ENCODE measurements around the gene PPARD. TPM values are rescaled to one million over a fixed set of nuclear protein-coding genes. Genes with fewer than 3 reads are reported as not detected.

The PPARD gene
- polyA plus RNA-seq, 2 of the 4 experiments (the other 2 are of a cell fraction), result 3.8 to 5.9 TPM

DNA sequence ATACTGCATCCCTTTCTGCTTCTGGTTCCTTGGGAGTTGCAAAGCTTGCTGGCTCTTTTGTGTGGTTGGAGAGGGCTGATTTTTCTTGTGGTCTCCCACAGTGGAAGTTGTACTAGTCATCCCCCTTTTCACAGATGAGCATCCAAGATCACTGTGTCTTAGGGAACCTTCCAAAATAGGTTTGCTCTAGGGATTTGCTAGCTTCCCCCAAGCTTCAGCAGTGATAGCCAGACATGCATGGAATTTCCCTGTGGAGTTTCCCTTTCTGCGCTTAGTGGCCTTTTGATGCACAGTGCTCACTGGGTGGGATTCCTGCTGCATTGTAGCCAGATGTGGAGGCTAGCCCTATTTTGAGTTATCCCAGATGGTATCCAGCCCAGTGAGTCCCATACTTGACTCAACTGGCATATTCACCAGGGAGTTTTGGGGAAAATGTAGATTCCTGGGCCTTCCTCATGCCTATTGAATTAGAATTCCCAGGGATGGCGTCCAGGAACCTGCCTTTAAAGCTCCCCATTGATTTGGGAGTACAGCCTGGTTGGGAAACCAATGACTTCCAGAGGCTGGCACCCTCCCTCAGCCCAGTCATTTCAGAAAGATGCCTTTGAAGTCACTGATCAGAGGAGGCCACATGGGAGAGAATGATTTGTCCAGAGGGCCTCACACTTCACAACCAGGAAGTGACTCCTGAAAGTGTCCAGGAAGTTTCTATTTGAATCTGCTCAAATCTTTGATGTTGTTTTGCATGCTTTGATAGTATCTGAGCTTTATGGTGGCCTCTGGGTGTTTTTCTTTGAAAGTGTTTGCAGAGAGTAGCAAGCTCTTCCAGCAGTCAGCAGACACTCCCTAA lies 25.9 kb downstream of the PPARD start:
- peak in 1 of 2 experiments; percentile 55 for DNase-seq (ENCODE audit: low read depth in 1 of 2, low spot score in 1 of 2)
- Histone ChIP-seq H3K9me3 (no peaks in the 10 kb centered on the region), H3K4me1 (peaks cover 34% of the 10 kb centered on the region), H3K27ac (peak overlapping the region; percentile 54 to 64; a peak in 5 of 6 replicates), H3K4me2 (peak overlapping the region; percentile 47), H3K4me3 (no peak overlapping the region)
- 94% methylated on average over 2 of the region's 2 CpGs for WGBS (ENCODE audit: missing lambda C conversion rate)
- TF ChIP-seq RARB (CRISPR knock-in tag; IDR thresholded peaks at IDR 0.05), result no peak
- 0 out of 2 replicates have a peak, but pooled peaks have one; percentile 17 for TF ChIP-seq GATA3 (IDR thresholded peaks at IDR 0.05; ENCODE audit: borderline replicate concordance)
- no peak for FAIRE-seq
- ChIA-PET POLR2A (no interaction called here), CTCF (interaction anchor here (0.6 to 0.9 kb wide), 5 partner anchors 12 to 99 kb away, joined by 3 to 4 read pairs (median 3); partner anchors contain the start of gene PPARD)
- peak; percentile 16 to 51; a peak in 3 of 6 replicates for ATAC-seq

DNA sequence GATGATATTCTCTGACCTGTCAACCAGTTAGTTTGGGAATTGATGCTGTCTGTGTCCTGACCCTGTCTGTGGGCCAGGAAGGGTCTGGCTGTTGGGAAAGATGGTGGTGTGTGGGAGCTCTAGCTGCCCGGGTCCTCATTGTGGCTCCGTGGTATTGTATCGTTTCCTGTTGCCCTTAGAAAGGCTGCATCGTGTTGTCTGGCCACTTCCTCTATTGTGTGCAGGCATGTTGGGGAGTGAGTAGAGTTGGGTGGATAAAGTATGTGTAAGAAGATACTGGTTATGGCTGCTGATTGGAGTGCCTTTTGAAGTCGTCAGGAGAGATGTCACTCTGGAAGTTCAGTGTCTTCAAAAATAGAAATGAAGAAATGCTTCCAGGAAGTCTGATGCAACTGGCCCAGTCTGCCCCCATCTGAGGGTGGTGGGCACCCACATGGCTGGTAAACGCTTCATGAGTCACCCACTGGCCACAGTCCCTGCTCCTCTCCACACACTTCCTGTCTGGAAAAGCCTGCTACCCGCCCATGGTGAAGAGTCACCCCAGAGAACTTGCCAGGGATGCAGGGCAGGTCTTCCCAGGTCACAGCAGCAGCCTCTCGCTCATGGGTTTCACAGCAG lies 27.9 kb downstream of the PPARD start:
- Histone ChIP-seq H3K4me1 (peaks cover 34% of the 10 kb centered on the region), H3K9me3 (no peaks in the 10 kb centered on the region), H3K27ac (peak overlapping the region; percentile 67 to 85), H3K4me2 (peak overlapping the region; percentile 49), H3K4me3 (no peak overlapping the region)
- FAIRE-seq (no peak), ATAC-seq (peak; percentile 85 to 91), DNase-seq (ENCODE audit: low read depth in 1 of 2, low spot score in 1 of 2) (peak; percentile 35 to 73)
- 53% methylated on average over 8 of the region's 8 CpGs for WGBS (ENCODE audit: missing lambda C conversion rate)
- CTCF ChIA-PET, result no interaction called here
- POLR2A ChIA-PET, result no interaction called here
- TF ChIP-seq FOSL2 (IDR thresholded peaks at IDR 0.05) (no peak), FOSL2 (CRISPR knock-in tag; IDR thresholded peaks at IDR 0.05) (peak; percentile 65), CEBPB (IDR thresholded peaks at IDR 0.05) (peak; percentile 40 to 41; a peak in 2 of 4 replicates), TFCP2L1 (CRISPR knock-in tag; IDR thresholded peaks at IDR 0.05) (no peak), MYC (IDR thresholded peaks at IDR 0.05; ENCODE audit: borderline replicate concordance, low read length) (peak; percentile 41; the same call in 1 of the 2 replicates), JUN (IDR thresholded peaks at IDR 0.05) (0 out of 5 replicates have a peak, but pooled peaks of 1 of the 2 experiments have one; percentile 5), KDM1A (IDR thresholded peaks at IDR 0.05; ENCODE audit: low read depth) (no peak), JUNB (IDR thresholded peaks at IDR 0.05) (0 out of 2 replicates have a peak, but pooled peaks have one; percentile 18), EP300 (IDR thresholded peaks at IDR 0.05) (0 out of 5 replicates have a peak, but pooled peaks of 1 of the 2 experiments have one; percentile 27)
- TF ChIP-seq, protein P1, sequence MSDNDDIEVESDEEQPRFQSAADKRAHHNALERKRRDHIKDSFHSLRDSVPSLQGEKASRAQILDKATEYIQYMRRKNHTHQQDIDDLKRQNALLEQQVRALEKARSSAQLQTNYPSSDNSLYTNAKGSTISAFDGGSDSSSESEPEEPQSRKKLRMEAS (IDR thresholded peaks at IDR 0.05), result 0 out of 2 replicates have a peak, but pooled peaks have one; percentile 44

DNA sequence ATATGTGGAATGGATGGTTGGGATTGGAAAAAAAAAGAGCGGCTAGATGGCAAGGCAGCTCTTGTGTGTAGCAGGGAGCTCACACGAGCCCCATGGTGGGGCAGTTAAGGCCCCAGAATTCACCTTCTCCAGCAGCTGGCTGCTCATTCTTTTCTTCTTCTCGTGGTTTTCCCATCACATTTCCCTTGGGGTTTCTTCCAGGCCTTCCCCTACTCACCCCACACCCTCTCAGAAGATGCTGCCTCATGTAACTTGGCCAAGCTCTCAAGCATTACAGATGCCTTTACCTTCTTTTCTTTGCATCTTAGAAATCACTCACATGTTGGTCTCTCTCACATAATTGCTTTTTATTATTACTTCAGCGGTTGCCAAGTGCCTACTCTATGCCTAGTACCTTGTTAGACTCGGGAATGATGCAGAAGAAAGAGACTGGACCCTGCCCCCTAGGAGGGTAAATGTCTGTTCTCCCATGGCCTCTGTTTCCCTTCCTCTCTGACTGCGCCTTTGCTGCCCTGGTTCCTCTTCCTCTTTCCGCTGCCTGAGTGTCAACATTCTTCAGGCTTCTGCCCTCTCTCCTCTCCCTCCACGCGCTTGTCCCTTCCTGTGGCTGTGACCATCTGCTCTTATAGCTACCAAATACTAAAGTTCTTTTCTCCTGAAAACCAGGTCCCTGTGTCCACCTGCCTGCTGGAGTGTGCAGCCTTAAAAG lies 28.6 kb downstream of the PPARD start:
- ATAC-seq, result no peak; a peak in 3 of 6 replicates
- WGBS (ENCODE audit: missing lambda C conversion rate), result 85% methylated on average over 9 of the region's 9 CpGs
- H3K4me2 ChIP-seq, result peak overlapping the region; percentile 49

More for the DNA sequence above, 28.6 kb downstream of the PPARD start:
- POLR2A ChIA-PET, result no interaction called here
- no peaks in the 10 kb centered on the region for H3K9me3 ChIP-seq
- no peak overlapping the region for H3K4me3 ChIP-seq
- H3K27ac ChIP-seq, result peak overlapping the region; percentile 67 to 85
- DNase-seq (ENCODE audit: low read depth in 1 of 2, low spot score in 1 of 2), result no peak
- TF ChIP-seq, protein P2, sequence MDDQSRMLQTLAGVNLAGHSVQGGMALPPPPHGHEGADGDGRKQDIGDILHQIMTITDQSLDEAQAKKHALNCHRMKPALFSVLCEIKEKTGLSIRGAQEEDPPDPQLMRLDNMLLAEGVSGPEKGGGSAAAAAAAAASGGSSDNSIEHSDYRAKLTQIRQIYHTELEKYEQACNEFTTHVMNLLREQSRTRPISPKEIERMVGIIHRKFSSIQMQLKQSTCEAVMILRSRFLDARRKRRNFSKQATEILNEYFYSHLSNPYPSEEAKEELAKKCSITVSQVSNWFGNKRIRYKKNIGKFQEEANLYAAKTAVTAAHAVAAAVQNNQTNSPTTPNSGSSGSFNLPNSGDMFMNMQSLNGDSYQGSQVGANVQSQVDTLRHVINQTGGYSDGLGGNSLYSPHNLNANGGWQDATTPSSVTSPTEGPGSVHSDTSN (IDR thresholded peaks at IDR 0.05), result no peak
- no peak for FAIRE-seq
- H3K4me1 ChIP-seq, result peaks cover 34% of the 10 kb centered on the region
- CTCF ChIA-PET, result interaction anchor here (0.6 to 1.8 kb wide), 3 partner anchors 20 to 388 kb away, joined by 3 to 9 read pairs (median 3); no protein-coding TSS in a partner anchor
